Parathyroid adenoma (tissue), 2 donors: ENCODE results near the gene MTX3.

Experiments
- H2AFZ ChIP-seq: fragments of 300-600 bp; sonication (generic); one replicate; pipeline ENCODE4 v1.7.0; 2017; ENCODE audit warnings: antibody characterized with exemption, mild to moderate bottlenecking
- H3K27ac ChIP-seq: fragments of 300-600 bp; sonication (generic); one replicate; pipeline ENCODE4 v1.7.0; 2017
- H3K27me3 ChIP-seq: fragments of 300-600 bp; sonication (generic); one replicate; pipeline ENCODE4 v1.7.0; 2017; ENCODE audit warnings: low read length; ENCODE audit not compliant: control insufficient read depth, insufficient read depth
- H3K36me3 ChIP-seq: fragments of 300-600 bp; sonication (generic); one replicate; pipeline ENCODE4 v1.7.0; 2017; ENCODE audit warnings: low read length; ENCODE audit not compliant: control insufficient read depth, insufficient read depth
- H3K4me1 ChIP-seq: fragments of 300-600 bp; sonication (generic); one replicate; pipeline ENCODE4 v1.7.0; 2017; ENCODE audit warnings: control low read depth
- H3K4me2 ChIP-seq: fragments of 300-600 bp; sonication (generic); one replicate; pipeline ENCODE4 v1.7.0; 2017; ENCODE audit warnings: low read length
- H3K4me3 ChIP-seq: fragments of 300-600 bp; sonication (generic); one replicate; pipeline ENCODE4 v1.7.0; 2017; ENCODE audit warnings: low read depth, low read length
- H3K79me2 ChIP-seq: fragments of 300-600 bp; sonication (generic); one replicate; pipeline ENCODE4 v1.7.0; 2017; ENCODE audit warnings: control low read depth
- H3K9ac ChIP-seq: fragments of 300-600 bp; sonication (generic); one replicate; pipeline ENCODE4 v1.7.0; 2017; ENCODE audit warnings: mild to moderate bottlenecking
- H3K9me3 ChIP-seq: fragments of 300-600 bp; sonication (generic); one replicate; pipeline ENCODE4 v1.7.0; 2017; ENCODE audit warnings: low read length; ENCODE audit not compliant: control insufficient read depth
- TF ChIP-seq, protein P1 (sequence below): fragments of 300-600 bp; sonication (generic); IDR thresholded peaks from one replicate; pipeline ENCODE4 v1.7.0; 2017; ENCODE audit warnings: antibody characterized with exemption, mild to moderate bottlenecking
- donor health status: primary hyperparathyroidism.

The MTX3 gene

DNA sequence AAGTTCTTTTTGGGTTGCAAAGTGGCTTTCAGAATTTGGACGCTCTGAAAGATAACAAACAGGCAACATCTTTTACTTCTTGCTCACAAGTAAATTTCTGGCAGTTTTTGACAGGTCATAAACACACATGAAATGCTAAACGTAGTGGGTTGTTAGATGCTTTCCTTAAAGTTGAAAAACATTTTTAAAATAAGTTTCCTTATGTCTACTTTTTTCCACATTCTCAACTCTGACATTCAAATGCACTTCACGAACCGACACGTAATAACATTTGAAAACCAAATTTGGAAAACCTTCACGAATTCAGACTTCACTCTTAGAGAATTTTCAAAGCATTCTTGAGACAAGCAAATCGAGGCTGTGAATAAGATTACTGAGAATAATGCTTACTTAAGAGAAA is 26.9 kb downstream of the MTX3 start:
- H3K4me2 ChIP-seq = no peak overlapping the region
- H3K79me2 ChIP-seq = no peaks in the 10 kb centered on the region
- no peak overlapping the region for H3K4me3 ChIP-seq
- no peak overlapping the region for H3K9ac ChIP-seq
- no peaks in the 10 kb centered on the region for H3K36me3 ChIP-seq
- H3K27ac ChIP-seq = no peak overlapping the region
- TF ChIP-seq, protein P1, sequence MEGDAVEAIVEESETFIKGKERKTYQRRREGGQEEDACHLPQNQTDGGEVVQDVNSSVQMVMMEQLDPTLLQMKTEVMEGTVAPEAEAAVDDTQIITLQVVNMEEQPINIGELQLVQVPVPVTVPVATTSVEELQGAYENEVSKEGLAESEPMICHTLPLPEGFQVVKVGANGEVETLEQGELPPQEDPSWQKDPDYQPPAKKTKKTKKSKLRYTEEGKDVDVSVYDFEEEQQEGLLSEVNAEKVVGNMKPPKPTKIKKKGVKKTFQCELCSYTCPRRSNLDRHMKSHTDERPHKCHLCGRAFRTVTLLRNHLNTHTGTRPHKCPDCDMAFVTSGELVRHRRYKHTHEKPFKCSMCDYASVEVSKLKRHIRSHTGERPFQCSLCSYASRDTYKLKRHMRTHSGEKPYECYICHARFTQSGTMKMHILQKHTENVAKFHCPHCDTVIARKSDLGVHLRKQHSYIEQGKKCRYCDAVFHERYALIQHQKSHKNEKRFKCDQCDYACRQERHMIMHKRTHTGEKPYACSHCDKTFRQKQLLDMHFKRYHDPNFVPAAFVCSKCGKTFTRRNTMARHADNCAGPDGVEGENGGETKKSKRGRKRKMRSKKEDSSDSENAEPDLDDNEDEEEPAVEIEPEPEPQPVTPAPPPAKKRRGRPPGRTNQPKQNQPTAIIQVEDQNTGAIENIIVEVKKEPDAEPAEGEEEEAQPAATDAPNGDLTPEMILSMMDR = no peak
- no peaks in the 10 kb centered on the region for H3K27me3 ChIP-seq
- no peaks in the 10 kb centered on the region for H3K4me1 ChIP-seq
- H2AFZ ChIP-seq = no peak overlapping the region
- no peaks in the 10 kb centered on the region for H3K9me3 ChIP-seq

DNA sequence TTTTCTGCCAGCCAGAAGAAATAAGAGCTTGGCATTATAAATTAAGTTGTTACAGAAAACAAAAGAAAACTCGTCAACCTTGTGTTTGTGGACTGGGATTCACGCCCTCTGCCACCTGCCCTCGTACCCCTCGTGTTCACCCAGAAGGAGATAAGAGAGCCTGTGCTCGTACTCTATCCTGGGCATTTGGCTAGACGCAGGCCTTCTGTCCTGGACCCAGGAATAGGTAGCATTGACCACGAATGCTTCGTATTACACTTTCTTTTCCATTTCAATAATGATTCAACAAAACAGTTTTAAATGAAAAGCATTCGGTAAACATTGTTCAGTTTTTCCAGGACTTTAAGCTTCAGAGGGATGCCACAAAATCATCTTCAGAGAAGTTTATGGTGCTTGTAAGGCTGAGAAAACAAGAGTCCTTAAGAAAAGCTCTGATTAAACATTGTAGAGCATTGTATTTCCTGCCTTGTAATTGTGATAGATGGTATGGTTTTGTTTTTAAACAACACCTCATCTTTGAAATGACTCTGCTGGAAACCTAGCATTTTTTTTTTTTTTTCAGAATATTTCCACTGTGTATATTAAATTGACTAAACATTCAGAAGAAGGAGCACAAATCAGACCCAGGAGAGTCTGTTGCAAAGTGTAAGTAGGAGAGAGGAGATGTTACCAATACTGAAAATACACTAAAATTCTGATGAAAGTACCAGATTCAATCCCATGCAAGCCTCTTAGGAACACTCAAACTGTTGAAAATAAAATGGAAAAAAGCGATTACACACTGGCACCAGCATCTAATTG is 27.6 kb downstream of the MTX3 start:
- no peak overlapping the region for H2AFZ ChIP-seq
- no peak overlapping the region for H3K4me2 ChIP-seq
- H3K4me3 ChIP-seq = no peak overlapping the region
- no peaks in the 10 kb centered on the region for H3K4me1 ChIP-seq
- H3K79me2 ChIP-seq = no peaks in the 10 kb centered on the region
- H3K9me3 ChIP-seq = no peaks in the 10 kb centered on the region
- H3K27ac ChIP-seq = no peak overlapping the region
- TF ChIP-seq, protein P1 = no peak
- no peak overlapping the region for H3K9ac ChIP-seq
- H3K27me3 ChIP-seq = no peaks in the 10 kb centered on the region
- no peaks in the 10 kb centered on the region for H3K36me3 ChIP-seq

DNA sequence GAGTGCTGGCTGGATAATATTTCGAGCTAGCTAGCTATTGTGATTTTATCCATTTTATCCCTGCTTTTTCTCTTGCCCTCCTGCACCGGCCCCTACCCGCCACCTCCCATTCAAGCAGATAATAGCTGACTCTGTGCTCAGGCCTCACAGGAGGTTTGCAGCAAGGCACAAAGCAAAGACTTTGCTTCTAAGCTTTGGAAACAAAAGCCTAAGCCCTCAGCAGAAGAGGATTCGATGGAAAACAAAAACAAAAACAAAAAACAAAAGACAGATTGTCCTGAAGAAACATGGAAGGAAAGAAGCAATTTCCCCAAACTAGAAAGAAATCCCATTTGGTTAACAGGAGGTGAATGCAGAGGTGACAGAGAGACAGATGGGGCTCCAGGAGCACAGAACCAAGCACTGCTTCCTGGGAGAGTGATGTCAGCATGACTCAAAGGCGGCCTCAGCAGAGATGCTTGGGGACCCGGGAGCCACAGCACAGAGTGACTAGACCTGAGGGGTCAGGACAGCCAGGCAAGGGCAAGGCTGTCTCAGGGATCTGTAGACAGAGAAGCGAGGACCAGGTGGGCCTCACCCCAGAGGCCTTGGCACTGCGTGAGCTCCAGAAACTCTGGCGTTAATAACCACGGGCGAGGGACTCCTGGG is 28.4 kb downstream of the MTX3 start:
- H3K27ac ChIP-seq = no peak overlapping the region
- H3K36me3 ChIP-seq = no peaks in the 10 kb centered on the region
- no peaks in the 10 kb centered on the region for H3K4me1 ChIP-seq
- H3K4me2 ChIP-seq = no peak overlapping the region
- H3K79me2 ChIP-seq = no peaks in the 10 kb centered on the region
- no peak overlapping the region for H3K4me3 ChIP-seq
- H3K9ac ChIP-seq = no peak overlapping the region
- H3K27me3 ChIP-seq = no peaks in the 10 kb centered on the region
- no peak overlapping the region for H2AFZ ChIP-seq
- TF ChIP-seq, protein P1 = no peak
- H3K9me3 ChIP-seq = no peaks in the 10 kb centered on the region

DNA sequence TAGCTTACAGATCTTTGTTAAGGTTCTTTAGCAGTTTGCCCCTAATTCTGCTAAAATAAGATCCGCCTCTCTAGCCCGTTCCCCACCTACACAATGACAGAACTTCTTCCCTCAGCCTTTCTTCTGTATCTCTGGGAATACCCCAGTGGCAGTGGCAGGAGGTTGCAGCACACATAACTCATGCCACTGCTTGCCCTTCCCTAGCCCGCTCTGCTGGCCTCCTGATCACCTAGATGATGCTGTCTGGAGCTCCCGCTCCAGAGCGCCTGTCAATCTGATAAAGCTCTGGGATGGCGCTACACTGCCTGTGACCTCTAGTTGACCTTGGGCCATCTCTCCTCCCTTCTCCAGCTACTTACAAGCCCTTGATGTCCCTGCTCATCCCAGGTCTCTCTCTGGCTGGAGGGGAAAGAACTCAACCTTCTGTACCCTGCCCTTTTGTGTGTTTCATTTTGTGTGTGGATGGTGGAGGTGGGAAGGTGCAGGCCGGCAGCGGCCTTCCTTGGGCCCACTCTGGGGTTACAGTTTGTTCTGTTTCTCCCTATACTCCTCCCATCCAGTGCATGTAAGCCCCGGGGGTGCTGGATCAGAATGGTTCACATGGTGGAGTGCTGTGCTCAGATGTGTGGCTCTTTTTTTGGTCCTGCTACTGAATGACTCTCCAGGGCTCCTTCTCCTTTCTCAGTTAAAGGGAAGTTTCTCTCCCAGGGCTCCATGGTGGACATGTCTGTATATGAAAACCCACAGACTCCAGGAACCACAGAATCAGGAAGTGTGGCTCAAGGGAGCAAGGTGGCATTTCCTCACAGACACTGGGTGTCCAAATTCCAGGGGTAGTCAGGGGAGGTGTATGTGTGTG is 29.1 kb downstream of the MTX3 start:
- Histone ChIP-seq H3K79me2 (no peaks in the 10 kb centered on the region), H3K36me3 (no peaks in the 10 kb centered on the region), H3K9me3 (no peaks in the 10 kb centered on the region), H3K27me3 (no peaks in the 10 kb centered on the region), H3K4me3 (no peak overlapping the region), H3K4me2 (no peak overlapping the region), H2AFZ (no peak overlapping the region), H3K4me1 (no peaks in the 10 kb centered on the region), H3K9ac (no peak overlapping the region), H3K27ac (no peak overlapping the region)
- TF ChIP-seq, protein P1 = no peak
